GM19324 (cell line): ENCODE measurements around the gene PCDHGA10.
"Not testable (repeated sequence)": the region's sequence is repeated elsewhere in the genome, so short reads cannot be mapped to it uniquely, and the experiment has no call there.

Experiments used
- ATAC-seq: cut with Tn5 transposase; IDR thresholded peaks from one replicate; pipeline ENCODE4 v1.9.1; 2021; ENCODE audit warnings: mild to moderate bottlenecking, moderate library complexity; ENCODE audit not compliant: unreplicated experiment, low FRiP score

Gene PCDHGA10

DNA sequence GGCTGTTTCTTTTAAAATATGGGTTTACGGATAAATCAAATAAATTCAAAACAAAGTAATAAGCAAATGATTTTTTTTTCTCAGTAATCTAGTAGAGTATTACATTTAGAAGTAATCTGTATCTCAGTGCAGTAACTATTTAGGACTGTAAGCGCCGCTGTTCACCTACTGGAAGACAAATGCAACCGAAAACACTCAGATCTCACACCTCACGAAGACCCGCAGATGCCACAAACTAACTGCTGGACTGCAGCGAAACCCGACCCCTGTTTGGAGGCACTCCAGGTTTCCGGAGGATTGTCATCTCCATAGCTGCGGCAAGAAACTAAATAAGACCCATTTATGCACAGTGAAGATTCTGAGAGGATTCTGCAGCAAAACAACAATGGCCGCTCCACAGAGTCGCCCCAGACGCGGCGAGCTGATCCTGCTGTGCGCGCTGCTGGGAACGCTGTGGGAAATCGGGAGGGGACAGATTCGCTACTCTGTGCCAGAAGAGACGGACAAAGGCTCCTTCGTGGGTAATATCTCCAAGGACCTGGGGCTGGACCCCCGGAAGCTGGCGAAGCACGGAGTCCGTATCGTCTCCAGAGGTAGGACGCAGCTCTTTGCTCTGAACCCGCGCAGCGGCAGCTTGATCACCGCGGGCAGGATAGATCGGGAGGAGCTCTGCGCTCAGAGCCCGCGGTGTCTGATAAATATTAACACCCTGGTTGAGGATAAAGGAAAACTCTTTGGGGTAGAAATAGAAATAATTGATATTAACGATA lies 20.2 kb upstream of the PCDHGA10 start, which contains the start of gene PCDHGA8:
TSS of gene PCDHGA8 (plus strand) at position 205 of the 770 bp plus-strand sequence. CDS start at position 386, 181 bp downstream.
- no peak for ATAC-seq

GRCh38 chr5:141393267-141393666 lies 19.5 kb upstream of the PCDHGA10 start:
- ATAC-seq = no peak

DNA sequence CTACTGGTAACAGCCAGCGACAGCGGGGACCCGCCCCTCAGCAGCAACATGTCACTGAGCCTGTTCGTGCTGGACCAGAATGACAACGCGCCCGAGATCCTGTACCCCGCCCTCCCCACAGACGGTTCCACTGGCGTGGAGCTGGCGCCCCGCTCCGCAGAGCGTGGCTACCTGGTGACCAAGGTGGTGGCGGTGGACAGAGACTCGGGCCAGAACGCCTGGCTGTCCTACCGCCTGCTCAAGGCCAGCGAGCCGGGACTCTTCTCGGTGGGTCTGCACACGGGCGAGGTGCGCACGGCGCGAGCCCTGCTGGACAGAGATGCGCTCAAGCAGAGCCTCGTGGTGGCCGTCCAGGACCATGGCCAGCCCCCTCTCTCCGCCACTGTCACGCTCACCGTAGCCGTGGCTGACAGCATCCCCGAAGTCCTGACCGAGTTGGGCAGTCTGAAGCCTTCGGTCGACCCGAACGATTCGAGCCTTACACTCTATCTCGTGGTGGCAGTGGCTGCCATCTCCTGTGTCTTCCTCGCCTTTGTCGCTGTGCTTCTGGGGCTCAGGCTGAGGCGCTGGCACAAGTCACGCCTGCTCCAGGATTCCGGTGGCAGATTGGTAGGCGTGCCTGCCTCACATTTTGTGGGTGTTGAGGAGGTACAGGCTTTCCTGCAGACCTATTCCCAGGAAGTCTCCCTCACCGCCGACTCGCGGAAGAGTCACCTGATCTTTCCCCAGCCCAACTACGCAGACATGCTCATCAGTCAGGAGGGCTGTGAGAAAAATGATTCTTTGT lies 18.2 kb upstream of the PCDHGA10 start:
- ATAC-seq = not testable (repeated sequence)

DNA sequence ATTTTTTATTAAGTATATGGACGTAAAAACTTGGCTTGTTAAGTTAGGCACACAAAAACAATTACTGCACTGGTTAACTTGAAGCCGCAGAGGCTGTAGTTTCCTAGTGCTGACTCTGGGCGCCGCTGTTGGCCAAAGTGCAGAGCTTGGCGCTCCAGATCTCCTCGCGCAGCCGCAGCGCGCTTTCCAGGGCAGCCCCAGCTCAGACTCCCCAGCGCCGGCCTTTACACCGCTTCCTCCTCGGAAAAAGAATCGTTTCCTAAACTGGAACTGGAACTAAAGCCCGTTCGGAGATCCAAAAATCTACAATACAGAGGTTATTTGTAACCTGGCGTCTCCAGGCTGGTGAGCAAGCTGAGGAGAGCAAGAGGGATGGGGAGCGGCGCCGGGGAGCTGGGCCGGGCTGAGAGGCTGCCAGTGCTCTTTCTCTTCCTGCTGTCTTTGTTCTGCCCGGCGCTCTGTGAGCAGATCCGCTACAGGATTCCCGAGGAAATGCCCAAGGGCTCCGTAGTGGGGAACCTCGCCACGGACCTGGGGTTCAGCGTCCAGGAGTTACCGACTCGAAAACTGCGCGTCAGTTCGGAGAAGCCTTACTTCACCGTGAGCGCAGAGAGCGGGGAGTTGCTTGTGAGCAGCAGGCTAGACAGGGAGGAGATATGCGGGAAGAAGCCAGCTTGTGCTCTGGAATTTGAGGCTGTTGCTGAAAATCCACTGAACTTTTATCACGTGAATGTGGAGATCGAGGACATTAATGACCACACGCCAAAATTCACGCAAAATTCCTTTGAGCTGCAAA lies 14.8 kb upstream of the PCDHGA10 start, which contains the start of gene PCDHGB5:
TSS of gene PCDHGB5 (plus strand) at position 192 of the 796 bp plus-strand sequence. CDS start at position 373, 181 bp downstream.
- ATAC-seq = not testable (repeated sequence)

- ATAC-seq = no peak
Measured at GRCh38 chr5:141398608-141399007, 14.2 kb upstream of the PCDHGA10 start.

DNA sequence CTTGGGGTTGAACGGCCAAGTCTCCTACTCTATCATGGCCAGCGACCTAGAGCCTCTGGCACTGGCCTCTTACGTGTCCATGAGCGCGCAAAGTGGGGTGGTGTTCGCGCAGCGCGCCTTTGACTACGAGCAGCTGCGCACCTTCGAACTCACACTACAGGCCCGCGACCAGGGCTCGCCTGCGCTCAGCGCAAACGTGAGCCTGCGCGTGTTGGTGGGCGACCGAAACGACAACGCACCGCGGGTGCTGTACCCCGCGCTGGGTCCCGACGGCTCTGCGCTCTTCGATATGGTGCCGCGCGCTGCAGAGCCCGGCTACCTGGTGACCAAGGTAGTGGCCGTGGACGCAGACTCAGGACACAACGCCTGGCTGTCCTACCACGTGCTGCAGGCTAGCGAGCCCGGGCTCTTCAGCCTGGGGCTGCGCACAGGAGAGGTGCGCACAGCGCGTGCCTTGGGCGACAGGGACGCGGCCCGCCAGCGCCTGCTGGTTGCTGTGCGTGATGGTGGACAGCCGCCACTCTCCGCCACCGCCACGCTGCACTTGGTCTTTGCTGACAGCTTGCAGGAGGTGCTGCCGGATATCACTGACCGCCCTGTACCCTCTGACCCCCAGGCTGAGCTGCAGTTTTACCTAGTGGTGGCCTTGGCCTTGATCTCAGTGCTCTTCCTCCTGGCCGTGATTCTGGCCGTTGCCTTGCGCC lies 13.1 kb upstream of the PCDHGA10 start:
- ATAC-seq = no peak

DNA sequence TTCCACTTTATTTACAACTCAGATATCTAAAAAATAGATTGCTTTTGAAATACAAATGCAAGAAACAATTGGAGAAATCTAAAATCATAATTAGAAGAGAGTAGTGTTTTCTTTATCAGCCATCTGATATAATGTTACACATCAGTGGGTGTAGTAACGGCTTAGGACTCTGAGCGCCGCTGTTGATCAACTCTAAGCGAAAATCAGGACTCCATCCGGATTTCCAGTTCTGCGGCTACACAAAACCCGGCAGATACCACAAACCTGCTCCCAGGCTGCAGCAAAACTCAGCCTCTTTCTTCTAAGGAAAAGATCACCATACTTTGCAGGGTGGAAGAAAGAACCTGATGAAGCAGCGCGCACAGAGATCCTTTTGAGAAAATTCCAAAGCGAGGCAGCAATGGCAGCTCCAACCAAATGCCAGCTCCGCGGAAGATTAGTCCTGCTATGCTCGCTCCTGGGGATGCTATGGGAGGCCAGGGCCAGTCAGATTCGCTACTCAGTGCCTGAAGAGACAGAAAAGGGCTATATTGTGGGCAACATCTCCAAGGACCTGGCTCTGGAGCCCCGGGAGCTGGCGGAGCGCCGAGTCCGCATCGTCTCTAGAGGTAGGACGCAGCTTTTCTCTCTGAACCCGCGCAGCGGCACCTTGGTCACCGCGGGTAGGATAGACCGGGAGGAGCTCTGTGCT lies 10.1 kb upstream of the PCDHGA10 start, which contains the start of gene PCDHGA9:
TSS of gene PCDHGA9 (plus strand) at position 226 of the 691 bp plus-strand sequence. CDS start at position 401, 175 bp downstream.
- no peak for ATAC-seq

- ATAC-seq = no peak
Measured at GRCh38 chr5:141403387-141403786, 9.4 kb upstream of the PCDHGA10 start.

DNA sequence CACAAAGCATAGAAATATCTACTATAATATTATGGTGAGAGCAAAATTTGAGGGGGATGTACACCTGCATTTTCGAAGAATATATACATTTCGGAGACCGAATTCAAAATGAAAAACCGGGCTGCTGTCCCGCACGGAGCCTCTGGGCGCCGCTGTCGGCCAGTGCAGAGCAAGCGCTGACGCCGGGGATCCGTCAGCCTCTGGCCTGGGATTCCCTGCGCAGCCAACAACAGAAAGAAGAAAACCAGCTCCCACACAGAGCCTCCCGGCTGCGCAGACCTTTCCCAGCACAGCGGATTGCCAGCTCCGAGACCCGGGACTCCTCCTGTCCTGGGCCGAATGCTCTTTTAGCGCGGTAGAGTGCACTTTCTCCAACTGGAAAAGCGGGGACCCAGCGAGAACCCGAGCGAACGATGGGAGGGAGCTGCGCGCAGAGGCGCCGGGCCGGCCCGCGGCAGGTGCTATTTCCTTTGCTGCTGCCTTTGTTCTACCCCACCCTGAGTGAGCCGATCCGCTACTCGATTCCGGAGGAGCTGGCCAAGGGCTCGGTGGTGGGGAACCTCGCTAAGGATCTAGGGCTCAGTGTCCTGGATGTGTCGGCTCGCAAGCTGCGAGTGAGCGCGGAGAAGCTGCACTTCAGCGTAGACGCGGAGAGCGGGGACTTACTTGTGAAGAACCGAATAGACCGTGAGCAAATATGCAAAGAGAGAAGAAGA lies 4.8 kb upstream of the PCDHGA10 start, which contains the start of gene PCDHGB6:
TSS of gene PCDHGB6 (plus strand) at position 232 of the 716 bp plus-strand sequence. CDS start at position 414, 182 bp downstream.
- not testable (repeated sequence) for ATAC-seq

DNA sequence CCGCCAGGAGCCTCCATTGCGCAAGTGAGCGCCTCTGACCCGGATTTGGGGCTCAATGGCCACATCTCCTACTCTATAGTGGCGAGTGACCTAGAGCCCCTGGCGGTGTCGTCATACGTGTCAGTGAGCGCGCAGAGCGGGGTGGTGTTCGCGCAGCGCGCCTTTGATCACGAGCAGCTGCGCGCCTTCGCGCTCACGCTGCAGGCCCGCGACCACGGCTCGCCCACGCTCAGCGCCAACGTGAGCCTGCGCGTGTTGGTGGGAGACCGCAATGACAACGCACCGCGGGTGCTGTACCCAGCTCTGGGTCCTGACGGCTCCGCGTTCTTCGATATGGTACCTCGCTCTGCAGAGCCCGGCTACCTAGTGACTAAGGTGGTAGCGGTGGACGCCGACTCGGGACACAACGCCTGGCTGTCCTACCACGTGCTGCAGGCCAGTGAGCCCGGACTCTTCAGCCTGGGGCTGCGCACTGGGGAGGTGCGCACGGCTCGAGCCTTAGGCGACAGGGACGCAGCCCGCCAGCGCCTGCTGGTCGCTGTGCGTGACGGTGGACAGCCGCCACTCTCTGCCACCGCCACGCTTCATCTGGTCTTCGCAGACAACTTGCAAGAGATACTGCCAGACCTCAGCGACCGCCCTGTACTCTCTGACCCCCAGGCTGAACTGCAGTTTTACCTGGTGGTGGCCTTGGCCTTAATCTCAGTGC lies 3.0 kb upstream of the PCDHGA10 start:
- no peak for ATAC-seq

GRCh38 chr5:141411575-141411974 lies 1.2 kb upstream of the PCDHGA10 start:
- no peak for ATAC-seq

DNA sequence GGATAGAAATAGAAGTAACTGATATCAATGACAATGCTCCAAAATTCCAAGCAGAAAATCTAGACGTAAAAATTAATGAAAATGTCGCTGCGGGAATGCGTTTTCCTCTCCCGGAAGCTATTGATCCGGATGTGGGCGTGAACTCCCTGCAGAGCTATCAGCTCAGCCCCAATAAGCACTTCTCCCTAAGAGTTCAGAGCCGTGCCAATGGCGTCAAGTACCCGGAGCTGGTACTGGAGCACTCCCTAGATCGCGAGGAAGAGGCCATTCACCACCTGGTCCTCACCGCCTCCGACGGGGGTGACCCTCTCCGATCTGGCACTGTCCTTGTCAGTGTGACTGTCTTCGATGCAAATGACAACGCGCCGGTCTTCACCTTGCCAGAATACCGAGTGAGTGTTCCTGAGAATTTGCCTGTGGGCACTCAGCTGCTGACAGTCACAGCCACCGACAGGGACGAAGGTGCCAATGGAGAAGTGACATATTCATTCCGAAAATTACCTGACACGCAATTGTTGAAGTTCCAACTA lies 818 bp downstream of the PCDHGA10 start:
- no peak for ATAC-seq

- ATAC-seq = not testable (repeated sequence)
Measured at GRCh38 chr5:141414548-141415274, 1.9 kb downstream of the PCDHGA10 start.

- not testable (repeated sequence) for ATAC-seq
Measured at GRCh38 chr5:141415275-141415618, 2.5 kb downstream of the PCDHGA10 start.

DNA sequence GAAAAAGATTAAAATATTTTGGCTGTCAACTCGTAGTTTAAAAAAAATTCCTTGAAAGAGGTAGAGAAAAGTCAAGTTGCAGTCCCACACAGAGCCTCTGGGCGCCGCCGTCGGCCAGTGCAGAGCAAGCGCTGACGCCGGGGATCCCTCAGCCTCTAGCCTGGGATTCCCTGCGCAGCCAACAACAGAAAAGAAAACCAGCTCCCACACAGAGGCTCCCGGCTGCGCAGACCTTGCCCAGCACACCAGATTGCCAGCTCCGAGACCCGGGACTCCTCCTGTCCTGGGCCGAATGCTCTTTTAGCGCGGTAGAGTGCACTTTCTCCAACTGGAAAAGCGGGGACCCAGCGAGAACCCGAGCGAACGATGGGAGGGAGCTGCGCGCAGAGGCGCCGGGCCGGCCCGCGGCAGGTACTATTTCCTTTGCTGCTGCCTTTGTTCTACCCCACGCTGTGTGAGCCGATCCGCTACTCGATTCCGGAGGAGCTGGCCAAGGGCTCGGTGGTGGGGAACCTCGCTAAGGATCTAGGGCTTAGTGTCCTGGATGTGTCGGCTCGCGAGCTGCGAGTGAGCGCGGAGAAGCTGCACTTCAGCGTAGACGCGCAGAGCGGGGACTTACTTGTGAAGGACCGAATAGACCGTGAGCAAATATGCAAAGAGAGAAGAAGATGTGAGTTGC lies 4.8 kb downstream of the PCDHGA10 start, which contains the start of gene PCDHGB7:
TSS of gene PCDHGB7 (plus strand) at position 184 of the 679 bp plus-strand sequence. CDS start at position 367, 183 bp downstream.
- ATAC-seq = peak; percentile 80
